Islet of Langerhans (tissue), 1 donor: ENCODE measurements around the gene STON2.
"Not testable (repeated sequence)": the region's sequence is repeated elsewhere in the genome, so short reads cannot be mapped to it uniquely, and the experiment has no call there.

Experiments
- FAIRE-seq: peaks from one replicate; lab custom pipeline; 2011; peaks lifted over from hg19 to GRCh38; lab: Jason Lieb, UNC

The STON2 gene, protein sequence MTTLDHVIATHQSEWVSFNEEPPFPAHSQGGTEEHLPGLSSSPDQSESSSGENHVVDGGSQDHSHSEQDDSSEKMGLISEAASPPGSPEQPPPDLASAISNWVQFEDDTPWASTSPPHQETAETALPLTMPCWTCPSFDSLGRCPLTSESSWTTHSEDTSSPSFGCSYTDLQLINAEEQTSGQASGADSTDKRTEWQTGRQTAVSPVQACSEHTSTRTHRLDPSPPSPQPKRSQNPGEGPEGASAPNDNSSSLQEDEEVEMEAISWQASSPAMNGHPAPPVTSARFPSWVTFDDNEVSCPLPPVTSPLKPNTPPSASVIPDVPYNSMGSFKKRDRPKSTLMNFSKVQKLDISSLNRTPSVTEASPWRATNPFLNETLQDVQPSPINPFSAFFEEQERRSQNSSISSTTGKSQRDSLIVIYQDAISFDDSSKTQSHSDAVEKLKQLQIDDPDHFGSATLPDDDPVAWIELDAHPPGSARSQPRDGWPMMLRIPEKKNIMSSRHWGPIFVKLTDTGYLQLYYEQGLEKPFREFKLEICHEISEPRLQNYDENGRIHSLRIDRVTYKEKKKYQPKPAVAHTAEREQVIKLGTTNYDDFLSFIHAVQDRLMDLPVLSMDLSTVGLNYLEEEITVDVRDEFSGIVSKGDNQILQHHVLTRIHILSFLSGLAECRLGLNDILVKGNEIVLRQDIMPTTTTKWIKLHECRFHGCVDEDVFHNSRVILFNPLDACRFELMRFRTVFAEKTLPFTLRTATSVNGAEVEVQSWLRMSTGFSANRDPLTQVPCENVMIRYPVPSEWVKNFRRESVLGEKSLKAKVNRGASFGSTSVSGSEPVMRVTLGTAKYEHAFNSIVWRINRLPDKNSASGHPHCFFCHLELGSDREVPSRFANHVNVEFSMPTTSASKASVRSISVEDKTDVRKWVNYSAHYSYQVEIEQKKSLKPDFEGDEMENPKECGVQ

DNA sequence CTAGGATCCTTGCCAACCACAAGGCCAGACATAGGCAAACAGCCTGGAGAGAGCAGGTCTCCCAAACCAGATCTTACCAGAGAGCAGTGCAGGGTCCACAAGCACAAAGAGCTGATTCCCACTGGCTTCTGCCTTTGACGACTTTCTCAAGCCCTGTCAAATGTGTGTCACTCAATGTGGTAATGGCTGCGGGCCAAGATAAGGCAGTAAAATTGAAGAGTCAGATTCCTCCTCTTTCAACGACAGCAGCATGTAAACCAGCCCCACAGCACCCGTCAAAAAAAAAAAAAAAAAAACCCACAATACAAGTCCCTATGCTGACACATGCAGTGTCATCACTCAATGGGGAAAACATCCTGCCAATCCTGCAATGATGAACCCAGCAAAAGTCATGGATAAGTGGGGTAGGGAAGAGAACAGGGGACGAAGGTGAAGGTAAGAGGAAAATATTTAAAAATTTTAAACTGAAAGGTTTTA lies at the start of gene STON2:
TSS of gene STON2 (minus strand) at position 123 of the 477 bp plus-strand sequence. CDS start 1,942 bp downstream, outside the sequence.
- FAIRE-seq, result no peak

DNA sequence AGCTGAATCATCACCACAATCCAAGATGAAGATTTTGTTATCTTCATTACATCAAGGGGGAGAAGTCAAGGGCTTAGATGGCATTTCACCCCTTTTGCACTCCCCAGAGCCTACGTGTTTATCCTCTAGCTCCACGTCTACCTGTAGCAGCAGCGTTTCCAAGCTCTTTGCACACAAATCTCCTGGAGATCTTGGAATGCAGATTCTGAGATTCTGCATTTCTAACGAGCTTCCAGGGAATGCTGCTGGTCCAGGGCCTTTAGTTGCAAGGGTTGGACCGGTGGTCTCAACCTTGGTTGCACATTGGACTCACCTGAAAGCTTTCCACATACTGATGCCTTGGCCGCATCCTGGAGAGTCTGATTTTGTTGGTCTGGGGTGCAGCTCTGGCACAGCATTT lies 49.5 kb upstream of the STON2 start:
- FAIRE-seq, result no peak

DNA sequence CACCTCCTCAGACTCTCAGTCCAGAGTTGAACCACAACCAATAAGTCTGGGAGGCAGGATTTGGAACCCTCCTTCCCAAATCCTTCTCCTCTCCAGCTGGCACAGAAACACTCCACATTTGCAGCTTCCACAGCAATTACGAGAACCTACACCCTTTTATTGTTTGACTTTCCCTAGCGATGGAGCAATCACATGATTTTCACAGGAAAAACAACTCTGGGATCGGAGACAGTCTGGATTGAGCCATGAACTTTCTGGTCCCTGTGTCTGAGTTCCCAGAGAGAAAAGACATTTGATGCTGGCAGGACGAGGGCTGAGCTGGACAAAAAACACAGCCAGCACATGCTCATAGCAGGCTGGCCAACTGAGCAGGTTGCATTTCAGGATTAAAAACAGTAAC lies 49.0 kb upstream of the STON2 start:
- FAIRE-seq, result no peak

DNA sequence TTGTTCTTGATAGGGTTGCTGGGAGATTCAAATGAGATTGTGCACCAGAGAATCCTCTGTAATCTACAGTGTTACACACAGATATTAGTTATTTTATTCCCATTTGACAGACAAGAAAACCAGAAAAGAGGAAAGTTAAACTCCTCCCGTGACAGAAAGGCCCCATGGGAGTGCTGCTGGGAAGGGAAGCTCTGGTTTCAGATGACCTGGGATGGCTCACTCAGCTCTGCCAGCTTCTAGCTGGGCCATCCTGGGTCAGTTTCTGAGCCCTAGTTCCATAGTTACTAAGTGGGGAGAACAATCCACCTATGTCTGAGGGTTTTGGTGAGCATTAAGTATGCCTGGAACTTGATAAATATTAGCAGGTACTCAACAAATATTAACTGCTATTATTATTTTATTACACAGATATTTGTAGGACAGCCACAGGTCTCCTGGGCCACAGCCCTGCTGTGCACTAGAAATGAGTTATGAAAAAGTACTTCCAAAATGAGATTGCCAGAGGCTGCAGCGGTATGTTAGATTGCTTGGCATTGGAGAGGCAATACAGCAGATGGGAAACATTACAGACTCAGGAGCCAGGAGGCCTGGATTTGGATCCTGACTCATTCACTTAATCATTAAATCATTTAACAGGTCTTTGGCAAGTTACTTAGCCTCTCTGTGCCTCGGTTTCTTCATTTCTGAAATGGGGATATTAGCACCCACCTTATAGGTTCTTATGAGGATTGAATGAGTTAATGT lies 47.1 kb upstream of the STON2 start:
- no peak for FAIRE-seq

DNA sequence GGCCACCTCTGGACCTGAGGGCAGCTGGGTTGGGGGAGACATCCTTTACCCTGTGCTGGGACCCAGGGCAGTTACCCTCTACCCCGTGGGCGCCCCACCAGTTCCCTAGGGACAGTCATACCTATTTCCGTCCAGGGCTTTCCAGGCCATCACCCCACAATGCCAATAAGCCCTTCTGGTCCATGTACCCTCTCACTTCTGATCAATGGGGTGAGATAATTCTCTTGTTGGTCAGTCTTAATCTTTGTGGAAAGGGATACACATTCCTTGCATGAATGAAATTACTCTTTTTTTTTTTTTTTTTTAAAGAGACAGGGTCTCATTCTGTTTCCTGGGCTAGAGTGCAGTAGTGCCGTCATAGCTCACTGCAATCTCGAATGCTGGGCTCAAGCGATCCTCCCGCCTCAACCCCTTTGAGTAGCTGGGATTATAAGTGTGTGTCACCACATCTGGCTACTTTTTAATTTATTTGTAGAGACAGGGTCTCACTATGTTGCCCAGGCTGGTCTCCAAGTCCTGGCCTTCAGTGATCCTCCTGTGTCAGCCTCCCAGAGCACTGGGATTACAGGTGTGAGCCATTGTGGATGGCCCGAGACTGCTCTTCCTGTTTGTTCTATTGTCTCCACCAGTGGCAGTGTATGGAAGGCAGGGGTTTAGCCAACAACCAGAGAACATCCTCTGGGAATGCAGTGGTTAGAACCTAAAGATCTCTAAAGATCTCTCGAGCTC lies 46.3 kb upstream of the STON2 start:
- no peak for FAIRE-seq

DNA sequence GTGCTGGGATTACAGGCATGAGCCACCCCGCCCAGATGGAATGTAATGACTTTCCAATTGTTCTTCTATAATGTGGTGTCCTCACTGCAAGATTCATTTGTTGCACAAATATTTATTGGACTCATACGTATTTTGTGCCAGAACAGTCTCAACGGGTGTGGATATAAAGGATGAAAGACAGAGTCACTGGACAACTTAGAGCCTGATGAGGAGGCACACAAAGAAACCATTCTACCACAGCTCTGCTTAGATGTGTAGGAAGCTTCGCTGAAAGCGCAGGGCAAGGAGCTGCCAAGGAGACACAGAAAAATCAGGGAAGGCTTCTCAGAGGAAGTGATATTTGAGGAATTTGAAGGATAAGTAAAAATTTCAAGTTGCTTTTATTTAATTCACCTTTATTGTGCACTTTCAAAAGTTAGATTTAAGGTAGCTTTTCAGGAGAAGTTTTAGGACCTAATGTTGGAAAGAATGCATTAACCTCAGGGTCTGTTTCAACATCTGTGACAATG lies 41.6 kb upstream of the STON2 start:
- no peak for FAIRE-seq

DNA sequence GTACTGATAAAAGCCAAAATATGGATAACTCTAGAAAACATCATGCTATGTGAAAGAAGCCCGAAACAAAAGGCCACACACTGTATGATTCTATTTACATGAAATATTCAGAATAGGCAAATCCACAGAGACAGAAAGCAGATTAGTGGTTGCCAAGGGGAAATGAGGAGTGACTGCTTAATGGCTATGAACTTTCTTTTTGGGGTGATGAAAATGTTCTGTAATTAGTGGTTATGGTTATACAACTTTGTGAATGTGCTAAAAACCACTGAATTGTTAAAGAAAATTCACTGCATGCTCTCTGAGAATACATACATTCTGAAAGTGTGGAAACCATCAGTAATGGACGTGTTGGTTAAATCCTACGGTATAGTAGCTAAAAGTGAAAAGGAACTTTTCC lies 39.9 kb upstream of the STON2 start:
- FAIRE-seq, result no peak

DNA sequence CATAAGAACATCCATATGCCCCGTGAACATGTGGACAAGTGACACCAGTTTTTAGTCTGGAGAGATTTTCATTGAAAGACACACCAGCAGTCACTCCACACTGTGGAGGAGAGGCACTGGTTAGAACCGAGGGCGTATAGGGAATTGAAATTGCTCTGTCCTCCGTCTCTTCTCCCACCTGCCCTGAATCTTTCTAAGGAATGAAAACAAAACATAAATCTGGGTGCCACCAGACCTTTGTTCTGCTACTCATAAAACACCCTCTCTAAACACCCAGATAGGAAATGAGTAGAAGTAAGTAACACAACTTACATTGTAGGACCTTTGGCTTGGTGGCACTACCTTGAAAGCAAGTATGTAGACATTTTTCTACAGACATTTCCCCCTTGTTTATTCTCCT lies 37.1 kb upstream of the STON2 start:
- FAIRE-seq, result no peak

DNA sequence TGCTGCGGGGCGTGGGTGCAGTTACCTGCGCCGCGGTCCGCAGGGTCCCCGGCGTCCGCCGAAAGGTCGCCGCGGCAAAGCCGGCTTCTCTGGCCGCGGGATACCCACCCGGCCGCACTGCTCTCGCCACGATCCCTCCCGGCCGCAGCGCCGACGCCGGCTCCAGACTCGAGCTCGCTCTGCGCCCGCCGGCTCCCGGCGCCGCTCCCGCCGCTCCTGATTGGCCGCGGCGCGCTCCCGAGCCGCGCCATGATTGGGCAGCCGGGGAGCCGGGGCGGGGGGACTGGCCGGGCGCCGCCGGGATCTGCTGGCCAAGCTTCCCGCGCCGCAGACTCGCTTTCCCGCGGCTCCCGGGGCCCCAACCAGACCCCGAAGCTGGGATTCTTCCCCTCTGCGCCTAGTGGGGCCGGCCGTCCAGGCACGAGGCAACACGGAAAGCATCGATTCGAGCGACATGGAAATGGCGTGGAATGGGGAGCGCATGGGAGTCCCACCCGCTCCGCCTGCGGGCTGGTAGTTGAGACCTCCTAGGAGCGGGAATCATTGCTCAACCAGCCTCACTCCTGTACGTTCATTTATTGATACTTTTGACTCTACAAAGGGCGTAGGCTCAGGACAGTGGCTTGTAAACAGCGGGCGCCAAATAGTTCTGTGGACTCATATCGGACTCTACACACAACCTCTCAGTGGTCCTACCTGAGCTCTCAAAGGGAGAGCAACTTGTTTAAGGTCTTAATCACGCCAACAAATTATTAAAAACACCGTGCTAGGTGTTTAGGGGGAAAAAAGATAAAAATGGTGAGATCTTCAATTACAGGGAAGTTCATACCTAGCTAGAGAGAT lies 36.4 kb upstream of the STON2 start:
- FAIRE-seq, result no peak

DNA sequence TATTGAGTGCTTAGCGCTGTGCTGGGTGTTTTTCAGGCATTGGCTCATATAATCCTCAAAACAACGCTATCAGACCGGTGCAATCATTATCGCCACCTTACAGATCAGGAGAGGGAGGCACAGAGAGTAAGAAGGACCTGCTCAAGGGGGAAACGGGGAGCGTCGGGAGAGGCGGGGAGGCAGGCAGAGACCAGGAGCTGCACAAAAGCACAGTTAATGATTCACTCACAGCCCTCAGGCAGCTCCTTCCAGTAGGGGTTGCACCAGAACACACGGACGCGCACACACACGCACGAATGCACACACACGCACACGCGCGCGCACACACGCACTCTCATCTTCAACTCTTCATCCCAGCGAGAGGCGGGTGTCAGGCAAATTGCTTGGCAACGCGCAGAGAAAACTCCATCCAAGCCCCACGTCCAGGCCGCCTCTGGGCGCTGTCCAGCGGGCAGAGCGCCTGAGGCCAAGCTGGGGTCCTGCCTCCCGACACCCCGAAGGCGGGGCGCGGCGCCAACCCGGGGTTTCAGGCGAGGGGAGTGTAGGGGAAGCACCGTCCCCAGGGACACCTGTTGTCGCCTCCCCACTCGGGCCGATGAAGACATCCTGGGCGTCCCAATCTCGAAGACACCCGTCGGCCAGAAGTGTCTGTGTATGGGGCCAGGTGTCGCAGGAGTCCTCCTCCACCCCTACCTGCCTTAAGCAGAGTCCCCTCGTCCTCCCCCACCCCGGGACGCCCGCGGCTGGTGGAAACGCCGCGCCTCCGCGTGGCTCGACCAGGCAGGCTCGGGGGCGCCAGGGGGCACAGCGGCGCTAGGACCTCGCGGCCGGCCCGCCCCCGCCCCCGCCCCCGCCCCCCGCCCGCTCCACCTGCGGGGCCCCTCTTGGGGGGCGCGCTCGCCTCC lies 35.5 kb upstream of the STON2 start:
- FAIRE-seq, result no peak

DNA sequence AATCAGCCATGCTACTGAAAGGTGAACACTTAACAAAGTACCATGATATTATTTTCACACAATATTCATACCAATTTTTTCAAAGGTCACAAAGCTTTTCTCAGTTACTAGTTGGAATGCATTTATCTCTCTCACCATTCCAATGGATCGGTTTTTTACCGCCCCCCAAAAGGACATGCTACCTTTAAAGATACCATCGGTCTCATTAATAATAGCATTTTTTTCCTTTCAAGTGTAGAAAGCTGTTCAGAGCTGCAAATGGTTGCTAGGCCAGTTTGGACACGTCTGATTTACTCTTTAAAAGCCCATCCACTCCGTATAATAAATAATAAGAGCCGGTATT lies 34.9 kb upstream of the STON2 start:
- no peak for FAIRE-seq

DNA sequence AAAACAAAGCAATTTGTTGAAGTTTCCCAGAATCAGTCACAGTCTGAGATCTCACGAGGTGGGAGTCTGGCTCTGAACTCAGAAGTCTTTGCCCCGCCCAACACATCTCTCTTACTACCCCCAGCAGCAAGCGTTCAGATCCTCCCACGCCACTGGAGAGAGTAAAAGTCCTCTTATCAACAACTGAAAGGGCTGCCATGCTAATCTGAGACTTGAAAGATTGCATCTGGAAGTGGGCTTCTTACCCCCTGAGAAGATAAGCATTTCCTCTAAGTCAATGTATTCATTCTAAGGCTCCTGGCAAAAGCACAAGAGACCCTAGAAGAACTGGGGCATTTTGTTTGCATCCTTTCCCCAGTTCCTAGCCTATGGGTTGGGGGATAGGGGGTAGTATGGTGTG lies 34.1 kb upstream of the STON2 start:
- FAIRE-seq, result no peak

DNA sequence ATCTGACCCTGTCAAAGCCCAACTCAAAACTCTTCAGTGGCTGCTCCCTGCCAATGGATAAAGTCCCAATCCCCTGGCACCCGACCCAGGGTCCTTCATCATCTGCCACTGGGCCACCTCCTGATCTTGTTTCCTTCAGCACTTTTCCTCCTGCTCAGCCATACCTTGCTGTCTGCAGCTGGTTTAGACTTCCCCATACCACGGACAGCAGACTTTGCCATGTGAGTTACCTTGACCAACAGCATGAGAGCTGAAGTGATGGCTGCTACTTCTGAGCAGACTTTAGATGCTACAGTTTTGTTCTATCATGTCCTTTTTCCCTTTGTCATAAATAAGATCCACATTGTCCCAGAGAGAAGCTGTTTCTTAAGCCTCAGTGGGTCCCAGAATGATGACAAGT lies 33.3 kb upstream of the STON2 start:
- no peak for FAIRE-seq

DNA sequence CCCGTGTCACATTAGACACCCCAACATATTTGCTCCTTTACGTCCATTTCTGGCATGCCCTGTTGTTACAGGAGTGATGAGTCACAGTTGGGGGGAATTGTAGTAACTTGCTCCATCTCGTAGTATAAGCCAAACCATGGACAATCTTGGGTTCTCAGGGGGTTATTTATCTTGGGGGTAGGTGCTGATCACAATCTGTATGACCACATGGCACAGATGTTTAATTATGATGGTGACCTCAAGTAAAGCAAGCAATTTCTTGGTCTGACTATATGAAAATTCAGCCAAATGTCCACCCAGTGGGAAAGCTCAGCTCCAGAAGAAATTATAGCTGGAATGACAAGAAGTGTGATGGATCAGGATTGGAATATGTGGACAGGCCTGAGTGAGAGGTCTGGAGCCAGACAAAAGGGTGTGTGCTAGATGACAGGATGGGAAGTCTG lies 32.1 kb upstream of the STON2 start:
- FAIRE-seq, result no peak

DNA sequence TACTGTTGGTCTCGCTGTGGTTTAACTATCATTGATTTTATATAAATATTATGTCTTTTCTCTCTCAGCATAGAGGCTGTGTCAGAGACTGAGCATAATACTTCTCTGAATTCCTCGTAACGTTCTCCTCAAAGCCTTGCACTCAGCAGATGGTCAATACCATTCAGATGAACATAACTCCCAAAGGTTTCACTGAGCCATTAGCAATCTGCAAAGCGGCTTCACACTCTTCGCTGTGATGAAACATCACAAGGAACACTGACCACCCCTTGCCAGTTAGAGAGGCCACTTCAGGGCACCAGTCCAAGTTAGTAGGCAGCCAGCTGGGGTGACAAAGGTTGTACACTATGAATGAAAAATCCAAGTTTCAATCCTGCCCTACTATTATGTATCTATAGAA lies 30.1 kb upstream of the STON2 start:
- FAIRE-seq, result no peak

DNA sequence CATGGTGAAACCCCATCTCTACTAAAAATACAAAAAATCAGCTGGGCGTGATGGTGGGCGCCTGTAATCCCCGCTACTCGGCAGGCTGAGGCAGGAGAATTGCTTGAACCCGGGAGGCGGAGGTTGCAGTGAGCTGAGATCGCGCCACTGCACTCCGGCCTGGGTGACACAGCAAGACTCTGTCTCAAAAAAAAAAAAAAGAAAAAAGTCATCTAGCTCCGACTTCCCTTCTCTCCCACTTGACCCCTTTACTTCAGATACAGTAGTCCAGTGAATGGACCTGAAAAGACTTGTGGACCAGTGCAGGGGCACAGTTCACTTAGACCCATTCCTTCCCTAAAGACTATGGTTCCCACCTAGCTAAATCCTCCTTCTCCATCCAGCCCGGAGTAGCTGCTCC lies 29.6 kb upstream of the STON2 start:
- not testable (repeated sequence) for FAIRE-seq

DNA sequence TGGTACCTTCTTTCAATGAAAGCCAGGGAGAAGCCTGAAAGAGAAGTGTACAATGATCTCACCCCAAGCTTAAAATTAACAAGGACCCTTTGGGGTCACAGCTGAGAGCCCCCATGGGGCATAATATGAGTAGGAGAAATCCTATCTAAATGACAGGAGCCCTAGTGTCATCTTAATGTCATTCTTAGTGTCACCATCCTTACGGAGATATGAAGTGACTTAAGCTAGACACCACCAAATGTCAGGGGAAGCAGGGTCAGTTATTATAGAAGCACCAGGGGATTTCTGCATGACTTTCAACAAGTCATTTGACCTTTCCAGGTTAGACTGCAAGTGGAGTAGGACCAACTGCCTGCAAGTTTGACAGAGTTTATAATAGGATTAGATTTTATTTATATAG lies 28.9 kb upstream of the STON2 start:
- no peak for FAIRE-seq

DNA sequence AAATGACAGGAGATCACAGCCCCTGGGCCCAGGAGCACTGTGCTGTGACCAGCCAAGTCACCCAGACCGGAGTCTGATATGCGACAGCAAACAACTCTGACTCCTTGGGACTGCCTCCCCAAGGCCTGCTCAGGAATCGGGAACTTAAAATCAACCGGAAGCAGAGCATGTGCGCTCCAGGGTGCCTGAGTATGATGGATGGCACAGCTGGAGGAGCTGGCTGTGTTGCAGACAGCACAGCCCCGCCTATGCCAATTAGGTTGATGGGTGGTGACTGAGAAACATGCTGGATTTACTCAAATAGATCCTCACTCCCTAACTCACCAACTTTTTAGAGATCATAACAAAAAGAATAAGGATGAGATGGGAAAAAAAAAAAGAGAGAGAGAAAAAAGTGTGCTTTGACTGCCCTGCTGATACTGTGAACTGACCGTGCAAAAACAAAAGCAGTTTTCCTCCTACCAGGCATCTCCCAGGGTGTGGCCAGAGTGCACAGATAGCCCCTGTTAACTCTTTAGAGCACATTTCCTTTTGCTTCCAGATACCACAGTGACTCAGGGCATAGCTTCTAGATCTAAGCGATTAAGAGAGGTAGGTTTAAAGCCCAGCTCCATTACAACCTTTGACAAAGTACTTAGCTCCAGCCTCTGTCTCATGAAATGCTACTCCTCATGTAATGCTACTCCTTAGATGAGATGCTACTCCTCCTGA lies 27.4 kb upstream of the STON2 start:
- FAIRE-seq, result no peak

DNA sequence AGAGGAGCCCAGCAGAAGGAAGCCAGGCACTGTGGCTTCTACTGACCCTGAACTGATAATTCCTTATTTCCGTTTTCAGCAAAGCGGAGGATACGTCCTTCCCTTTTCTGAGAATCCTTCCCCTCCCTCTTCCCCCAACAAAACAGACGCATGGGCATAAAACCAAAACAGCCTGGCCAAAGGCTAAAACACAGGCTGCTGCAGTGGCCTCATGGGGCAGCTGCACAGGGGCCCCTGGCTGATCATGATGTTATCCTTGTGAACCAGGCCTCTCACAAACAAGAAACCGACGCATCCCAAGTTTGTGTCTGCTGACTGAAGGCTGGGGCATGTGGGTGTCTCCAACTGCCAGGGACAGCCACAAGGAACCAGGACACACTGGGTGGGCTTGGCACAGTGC lies 23.4 kb upstream of the STON2 start:
- FAIRE-seq, result no peak
